Right atrium auricular region (tissue), 2 donors: ENCODE measurements around the gene FBXL20. TPM values are rescaled to one million over a fixed set of nuclear protein-coding genes. Genes with fewer than 3 reads are reported as not detected.

Source experiments
- DNase-seq: peaks from one replicate; pipeline ENCODE4 v3.0.0-alpha.2; 2019; ENCODE audit warnings: low spot score
- H3K27ac ChIP-seq, 2 donors: fragments of 200-600 bp; sonication (generic); 1 replicate in 1 of 2; 2 replicates in 1 of 2; pipeline ENCODE4 v1.5.1; 2016 to 2019
- H3K27me3 ChIP-seq, 2 donors: fragments of 200-600 bp; sonication (generic); one replicate each; pipeline versions ENCODE4 v1.5.1 to v1.6.0; 2017 to 2019
- H3K36me3 ChIP-seq: fragments of 200-600 bp; sonication (generic); one replicate; pipeline ENCODE4 v1.5.1; 2016
- H3K4me1 ChIP-seq, 2 donors: fragments of 200-600 bp; sonication (generic); one replicate each; pipeline versions ENCODE4 v1.5.1 to v1.6.0; 2017 to 2019
- H3K4me3 ChIP-seq, 2 donors: fragments of 200-600 bp; sonication (generic); 1 replicate in 1 of 2; 2 replicates in 1 of 2; pipeline ENCODE4 v1.5.1; 2017 to 2019; ENCODE audit warnings: mild to moderate bottlenecking in 1 of 2, moderate library complexity in 1 of 2
- H3K9me3 ChIP-seq, 2 donors: fragments of 200-600 bp; sonication (generic); one replicate each; pipeline ENCODE4 v1.5.1; 2019
- total RNA-seq, 2 donors: library from RNA; depleted of rRNA; stranded (reverse); fragments of >200 nt; gene quantifications; one replicate each; pipeline ENCODE4 v1.1.0, GENCODE V29; 2016
- TF ChIP-seq, protein P1 (sequence below), 2 donors: fragments of 200-600 bp; sonication (generic); IDR thresholded peaks; one replicate each; pipeline ENCODE4 v1.5.1; 2019; ENCODE audit warnings: antibody characterized with exemption in 2 of 2

The FBXL20 gene
- total RNA-seq, 2 donors from 2014 or later, result 7.6 to 7.7 TPM

DNA sequence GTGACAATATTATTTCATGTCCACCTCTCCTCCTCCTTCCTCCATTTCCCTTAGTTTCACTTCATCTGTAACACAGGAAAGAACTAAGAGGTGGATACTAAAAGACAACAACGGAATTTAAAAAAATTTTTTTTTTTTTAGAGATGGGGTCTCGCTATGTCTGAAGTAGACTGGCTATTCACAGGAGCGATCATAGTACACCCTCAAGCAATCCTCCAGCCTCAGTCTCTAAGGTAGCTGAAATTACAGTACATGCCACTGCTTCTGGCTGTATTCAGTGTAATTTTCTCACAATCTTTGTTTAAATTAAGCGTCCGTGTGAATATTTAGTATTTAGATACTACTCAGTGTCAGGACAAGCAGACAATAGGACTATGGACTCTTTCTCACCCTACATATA, 35.6 kb downstream of the FBXL20 start:
- Histone ChIP-seq H3K27me3 (no peaks in the 10 kb centered on the region), H3K36me3 (no peaks in the 10 kb centered on the region), H3K9me3 (no peaks in the 10 kb centered on the region), H3K4me3 (no peak overlapping the region), H3K4me1 (peaks cover 0 to 30% of the 10 kb centered on the region in 2 donors), H3K27ac (peak overlapping the region; percentile 62 to 68)
- DNase-seq, result no peak
- TF ChIP-seq, protein P1, sequence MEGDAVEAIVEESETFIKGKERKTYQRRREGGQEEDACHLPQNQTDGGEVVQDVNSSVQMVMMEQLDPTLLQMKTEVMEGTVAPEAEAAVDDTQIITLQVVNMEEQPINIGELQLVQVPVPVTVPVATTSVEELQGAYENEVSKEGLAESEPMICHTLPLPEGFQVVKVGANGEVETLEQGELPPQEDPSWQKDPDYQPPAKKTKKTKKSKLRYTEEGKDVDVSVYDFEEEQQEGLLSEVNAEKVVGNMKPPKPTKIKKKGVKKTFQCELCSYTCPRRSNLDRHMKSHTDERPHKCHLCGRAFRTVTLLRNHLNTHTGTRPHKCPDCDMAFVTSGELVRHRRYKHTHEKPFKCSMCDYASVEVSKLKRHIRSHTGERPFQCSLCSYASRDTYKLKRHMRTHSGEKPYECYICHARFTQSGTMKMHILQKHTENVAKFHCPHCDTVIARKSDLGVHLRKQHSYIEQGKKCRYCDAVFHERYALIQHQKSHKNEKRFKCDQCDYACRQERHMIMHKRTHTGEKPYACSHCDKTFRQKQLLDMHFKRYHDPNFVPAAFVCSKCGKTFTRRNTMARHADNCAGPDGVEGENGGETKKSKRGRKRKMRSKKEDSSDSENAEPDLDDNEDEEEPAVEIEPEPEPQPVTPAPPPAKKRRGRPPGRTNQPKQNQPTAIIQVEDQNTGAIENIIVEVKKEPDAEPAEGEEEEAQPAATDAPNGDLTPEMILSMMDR (IDR thresholded peaks at IDR 0.05), result no peak

DNA sequence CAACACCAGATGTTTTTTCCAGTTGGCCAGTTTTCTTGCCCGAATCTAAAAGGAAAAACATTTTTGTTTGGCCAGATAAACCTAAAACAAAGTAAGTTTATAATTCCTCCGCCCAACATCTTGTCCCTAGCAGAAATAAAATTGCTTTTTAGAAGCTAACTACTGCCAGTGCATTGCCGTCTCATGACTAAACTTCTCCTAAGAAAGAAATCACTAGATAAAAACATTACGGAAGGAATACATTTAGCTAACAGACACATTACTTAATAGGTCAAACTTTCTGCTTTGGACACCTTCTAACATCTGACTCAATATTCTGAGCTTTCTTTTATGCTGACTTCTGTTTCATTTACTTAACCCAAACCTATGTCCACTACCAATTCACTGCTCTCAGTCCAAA, 36.2 kb downstream of the FBXL20 start:
- H3K4me1 ChIP-seq, result peaks cover 0 to 37% of the 10 kb centered on the region in 2 donors
- no peaks in the 10 kb centered on the region for H3K36me3 ChIP-seq
- H3K27ac ChIP-seq, result peak overlapping the region; percentile 62 to 68
- DNase-seq, result no peak
- H3K9me3 ChIP-seq, result no peaks in the 10 kb centered on the region
- no peaks in the 10 kb centered on the region for H3K27me3 ChIP-seq
- TF ChIP-seq, protein P1 (IDR thresholded peaks at IDR 0.05), result no peak
- H3K4me3 ChIP-seq, result no peak overlapping the region

DNA sequence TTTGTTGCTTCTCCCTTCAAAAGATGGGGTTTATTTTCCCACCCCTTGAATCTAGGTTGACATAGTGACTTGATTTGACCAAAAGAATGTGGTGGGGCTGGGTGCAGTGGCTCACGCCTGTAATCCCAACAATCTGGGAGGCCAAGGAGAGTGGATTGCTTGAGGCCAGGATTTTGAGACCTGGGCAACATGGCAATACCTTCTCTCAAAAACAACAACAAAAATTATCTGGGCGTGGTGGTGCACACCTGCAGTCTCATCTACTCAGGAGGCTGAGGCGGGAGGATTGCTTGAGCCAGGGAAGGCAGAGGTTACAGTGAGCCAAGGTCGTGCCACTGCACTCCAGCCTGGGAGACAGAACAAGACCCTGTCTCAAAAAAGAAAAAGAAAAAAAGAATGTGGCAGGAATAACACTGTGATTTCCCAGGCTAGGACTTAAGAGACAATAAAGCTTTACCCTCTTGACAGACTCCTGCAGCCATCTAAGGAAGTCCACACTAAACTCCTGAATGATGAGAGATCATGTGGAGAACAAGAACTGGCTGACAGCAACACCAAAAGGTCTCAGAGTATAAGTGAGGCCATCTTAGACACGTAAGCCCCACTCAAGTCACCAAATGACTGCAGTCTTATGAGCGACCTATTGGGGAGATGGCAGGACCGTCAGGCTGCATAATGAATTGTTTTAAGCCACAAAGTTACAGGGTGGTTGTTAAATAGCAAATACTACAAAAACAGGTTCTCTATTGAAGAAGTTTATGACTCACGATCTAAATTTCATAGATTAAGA, 37.0 kb downstream of the FBXL20 start:
- H3K4me1 ChIP-seq, result peaks cover 0 to 39% of the 10 kb centered on the region in 2 donors
- no peak overlapping the region for H3K4me3 ChIP-seq
- TF ChIP-seq, protein P1 (IDR thresholded peaks at IDR 0.05), result no peak

DNA sequence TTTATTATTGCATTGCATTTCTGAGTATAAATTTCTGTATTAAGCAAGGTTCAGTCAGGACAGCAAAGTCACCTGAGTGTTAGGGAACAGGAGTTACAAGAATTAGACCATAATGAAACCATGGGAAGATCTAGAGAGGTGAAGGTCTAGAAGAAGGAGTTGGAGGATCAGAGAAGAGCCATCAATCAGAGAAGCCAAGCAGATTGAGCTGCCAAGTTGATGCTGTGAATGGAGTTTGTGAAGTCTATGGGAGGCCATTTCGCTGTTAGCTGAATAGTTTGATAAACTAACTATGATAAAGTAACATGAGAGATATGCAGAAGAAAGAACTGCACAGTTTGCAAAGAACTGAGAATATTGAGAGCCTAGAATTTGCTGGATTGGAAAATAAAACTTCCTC, 40.4 kb downstream of the FBXL20 start:
- no peaks in the 10 kb centered on the region for H3K36me3 ChIP-seq
- H3K4me1 ChIP-seq, result peaks cover 0 to 38% of the 10 kb centered on the region in 2 donors
- no peaks in the 10 kb centered on the region for H3K27me3 ChIP-seq
- TF ChIP-seq, protein P1 (IDR thresholded peaks at IDR 0.05), result no peak
- no peak overlapping the region for H3K4me3 ChIP-seq
- no peaks in the 10 kb centered on the region for H3K9me3 ChIP-seq
- DNase-seq, result no peak
- H3K27ac ChIP-seq, result no peak overlapping the region

More for the DNA sequence above, 37.0 kb downstream of the FBXL20 start:
- H3K27ac ChIP-seq, result peak overlapping the region; percentile 62 to 68
- H3K36me3 ChIP-seq, result no peaks in the 10 kb centered on the region
- no peaks in the 10 kb centered on the region for H3K9me3 ChIP-seq
- no peak for DNase-seq
- no peaks in the 10 kb centered on the region for H3K27me3 ChIP-seq

DNA sequence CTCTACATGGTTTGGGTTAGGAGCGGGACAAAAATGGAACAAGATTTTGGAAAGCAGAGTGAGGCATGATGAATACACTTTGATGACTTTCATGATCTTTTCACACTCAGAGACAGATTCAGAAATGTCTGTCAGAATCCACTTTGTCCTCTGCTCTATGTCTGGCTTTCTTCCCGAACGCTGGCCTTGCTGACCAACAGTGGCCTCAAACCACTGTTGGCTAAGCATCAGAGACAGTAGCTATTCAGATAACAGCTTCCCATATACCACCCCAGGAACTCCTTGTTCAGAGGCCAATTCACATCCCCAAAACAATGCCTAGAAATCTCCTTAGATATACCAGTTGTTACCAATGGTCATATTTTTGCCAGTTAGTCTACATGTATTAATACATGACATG, 40.9 kb downstream of the FBXL20 start:
- Histone ChIP-seq H3K27ac (no peak overlapping the region), H3K4me3 (no peak overlapping the region), H3K27me3 (no peaks in the 10 kb centered on the region), H3K4me1 (peaks cover 0 to 33% of the 10 kb centered on the region in 2 donors), H3K36me3 (no peaks in the 10 kb centered on the region), H3K9me3 (no peaks in the 10 kb centered on the region)
- TF ChIP-seq, protein P1 (IDR thresholded peaks at IDR 0.05), result no peak
- DNase-seq, result no peak
